IPS-18a (cell line): ENCODE results near the gene LMF2.
A peak's percentile ranks its signal among the peaks of the same experiment; 100 is the strongest.

ENCODE experiments used
- H3K27ac ChIP-seq: one replicate; pipeline ENCODE4 v1.5.1; 2013; ENCODE audit warnings: low read length
- H3K27me3 ChIP-seq: one replicate; pipeline ENCODE4 v1.6.1; 2013; ENCODE audit warnings: mild to moderate bottlenecking, low read length; ENCODE audit not compliant: control insufficient read depth, insufficient read depth
- H3K36me3 ChIP-seq: one replicate; pipeline ENCODE4 v1.6.1; 2013; ENCODE audit warnings: low read depth, low read length; ENCODE audit not compliant: control insufficient read depth
- H3K4me1 ChIP-seq: one replicate; pipeline ENCODE4 v1.6.1; 2013; ENCODE audit warnings: low read depth, low read length; ENCODE audit not compliant: control insufficient read depth
- H3K4me3 ChIP-seq: one replicate; pipeline ENCODE4 v1.5.1; 2013; ENCODE audit warnings: low read length
- H3K9ac ChIP-seq: one replicate; pipeline ENCODE4 v1.6.1; 2013; ENCODE audit warnings: mild to moderate bottlenecking, low read length, moderate library complexity
- H3K9me3 ChIP-seq: one replicate; pipeline ENCODE4 v1.6.1; 2013; ENCODE audit warnings: low read depth, low read length; ENCODE audit not compliant: control insufficient read depth

The LMF2 gene

GRCh38 chr22:50526834-50527801 is 19.6 kb upstream of the LMF2 start:
- peaks cover 57% of the 10 kb centered on the region for H3K27me3 ChIP-seq
- H3K9ac ChIP-seq = peak overlapping the region; percentile 62
- H3K4me3 ChIP-seq = peak overlapping the region; percentile 75
- H3K36me3 ChIP-seq = peaks cover 11% of the 10 kb centered on the region
- H3K27ac ChIP-seq = no peak overlapping the region
- H3K4me1 ChIP-seq = peaks cover 6% of the 10 kb centered on the region
- no peaks in the 10 kb centered on the region for H3K9me3 ChIP-seq

- Histone ChIP-seq H3K9ac (peak overlapping the region; percentile 62), H3K9me3 (no peaks in the 10 kb centered on the region), H3K4me1 (peaks cover 6% of the 10 kb centered on the region), H3K27me3 (peaks cover 49% of the 10 kb centered on the region), H3K27ac (no peak overlapping the region), H3K36me3 (peaks cover 18% of the 10 kb centered on the region), H3K4me3 (peak overlapping the region; percentile 75)
These were observed 18.8 kb upstream of the LMF2 start for GRCh38 chr22:50526108-50526833.

- peaks cover 3% of the 10 kb centered on the region for H3K4me1 ChIP-seq
- H3K27ac ChIP-seq = no peak overlapping the region
- peak overlapping the region; percentile 75 for H3K4me3 ChIP-seq
These were observed 18.3 kb upstream of the LMF2 start for GRCh38 chr22:50525858-50526107.

GRCh38 chr22:50525104-50525857 is 17.8 kb upstream of the LMF2 start, which contains the start of gene SCO2:
Gene SCO2, minus strand, starts transcription at chr22:50525598. Its CDS starts 1,187 bp downstream, at chr22:50524411.
- Histone ChIP-seq H3K4me3 (peak within 1 kb of the TSS; percentile 75), H3K27me3 (peaks cover 39% of the 10 kb centered on the region), H3K27ac (no peak within 1 kb of the TSS), H3K9me3 (no peaks in the 10 kb centered on the region), H3K9ac (peak within 1 kb of the TSS; percentile 62), H3K36me3 (peaks cover 23% of the 10 kb centered on the region), H3K4me1 (peaks cover 3% of the 10 kb centered on the region)

More at GRCh38 chr22:50525858-50526107, 18.3 kb upstream of the LMF2 start:
- Histone ChIP-seq H3K9ac (peak overlapping the region; percentile 62), H3K36me3 (peaks cover 23% of the 10 kb centered on the region), H3K9me3 (no peaks in the 10 kb centered on the region), H3K27me3 (peaks cover 44% of the 10 kb centered on the region)

GRCh38 chr22:50524676-50525103 is 17.2 kb upstream of the LMF2 start:
- Histone ChIP-seq H3K9ac (peak overlapping the region; percentile 62), H3K9me3 (no peaks in the 10 kb centered on the region), H3K4me1 (peaks cover 3% of the 10 kb centered on the region), H3K27me3 (peaks cover 33% of the 10 kb centered on the region), H3K36me3 (peaks cover 23% of the 10 kb centered on the region), H3K4me3 (peak overlapping the region; percentile 75), H3K27ac (no peak overlapping the region)

- Histone ChIP-seq H3K27ac (no peak overlapping the region), H3K36me3 (peaks cover 29% of the 10 kb centered on the region), H3K9me3 (no peaks in the 10 kb centered on the region), H3K27me3 (peaks cover 27% of the 10 kb centered on the region), H3K4me3 (peak overlapping the region; percentile 75), H3K4me1 (peaks cover 3% of the 10 kb centered on the region), H3K9ac (no peak overlapping the region)
These were observed 16.5 kb upstream of the LMF2 start for GRCh38 chr22:50523806-50524675.

- H3K27me3 ChIP-seq = peaks cover 20% of the 10 kb centered on the region
- H3K9me3 ChIP-seq = no peaks in the 10 kb centered on the region
- no peak overlapping the region for H3K4me3 ChIP-seq
- H3K27ac ChIP-seq = no peak overlapping the region
- H3K36me3 ChIP-seq = peaks cover 33% of the 10 kb centered on the region
- H3K9ac ChIP-seq = no peak overlapping the region
- H3K4me1 ChIP-seq = peaks cover 3% of the 10 kb centered on the region
These were observed 15.9 kb upstream of the LMF2 start for GRCh38 chr22:50523458-50523805.

GRCh38 chr22:50522806-50523438 is 15.4 kb upstream of the LMF2 start:
- peaks cover 37% of the 10 kb centered on the region for H3K36me3 ChIP-seq
- no peak overlapping the region for H3K4me3 ChIP-seq
- H3K27me3 ChIP-seq = peaks cover 15% of the 10 kb centered on the region
- H3K9me3 ChIP-seq = no peaks in the 10 kb centered on the region
- no peak overlapping the region for H3K27ac ChIP-seq
- peaks cover 3% of the 10 kb centered on the region for H3K4me1 ChIP-seq
- no peak overlapping the region for H3K9ac ChIP-seq

- H3K9ac ChIP-seq = no peak overlapping the region
- H3K4me1 ChIP-seq = peaks cover 3% of the 10 kb centered on the region
- H3K27ac ChIP-seq = no peak overlapping the region
- H3K36me3 ChIP-seq = peaks cover 40% of the 10 kb centered on the region
- H3K27me3 ChIP-seq = peaks cover 9% of the 10 kb centered on the region
- H3K9me3 ChIP-seq = no peaks in the 10 kb centered on the region
- H3K4me3 ChIP-seq = no peak overlapping the region
These were observed 14.8 kb upstream of the LMF2 start for GRCh38 chr22:50522208-50522805.

GRCh38 chr22:50521710-50522109 is 14.2 kb upstream of the LMF2 start:
- Histone ChIP-seq H3K9ac (no peak overlapping the region), H3K4me1 (peaks cover 2% of the 10 kb centered on the region), H3K36me3 (peaks cover 41% of the 10 kb centered on the region), H3K9me3 (no peaks in the 10 kb centered on the region), H3K4me3 (no peak overlapping the region), H3K27ac (no peak overlapping the region), H3K27me3 (peaks cover 3% of the 10 kb centered on the region)
